GM18873 (cell line): ENCODE data around the gene JADE2.
"Not testable (repeated sequence)": the region's sequence is repeated elsewhere in the genome, so short reads cannot be mapped to it uniquely, and the experiment has no call there.

Experiments used
- ATAC-seq: cut with Tn5 transposase; IDR thresholded peaks from one replicate; pipeline ENCODE4 v1.9.1; 2021; ENCODE audit warnings: mild to moderate bottlenecking, moderate library complexity, moderate number of reproducible peaks; ENCODE audit not compliant: unreplicated experiment, low FRiP score

Gene JADE2

GRCh38 chr5:134547999-134548658 is 22.7 kb downstream of the JADE2 start:
- ATAC-seq = no peak

- no peak for ATAC-seq
These were observed 24.2 kb downstream of the JADE2 start for GRCh38 chr5:134549714-134550113.

GRCh38 chr5:134550271-134551214 is 25.1 kb downstream of the JADE2 start:
- ATAC-seq = no peak

GRCh38 chr5:134551901-134552300 is 26.4 kb downstream of the JADE2 start:
- no peak for ATAC-seq

GRCh38 chr5:134552301-134552700 is 26.8 kb downstream of the JADE2 start:
- ATAC-seq = no peak

- not testable (repeated sequence) for ATAC-seq
These were observed 27.2 kb downstream of the JADE2 start for GRCh38 chr5:134552716-134553115.

- ATAC-seq = no peak
These were observed 28.4 kb downstream of the JADE2 start for GRCh38 chr5:134553821-134554267.

GRCh38 chr5:134554319-134555222 is 29.1 kb downstream of the JADE2 start:
- ATAC-seq = no peak

- no peak for ATAC-seq
These were observed 29.9 kb downstream of the JADE2 start for GRCh38 chr5:134555223-134555889.

GRCh38 chr5:134555890-134556311 is 30.4 kb downstream of the JADE2 start:
- no peak for ATAC-seq

- ATAC-seq = not testable (repeated sequence)
These were observed 31.1 kb downstream of the JADE2 start for GRCh38 chr5:134556588-134556987.

- no peak for ATAC-seq
These were observed 31.5 kb downstream of the JADE2 start for GRCh38 chr5:134556994-134557393.

- ATAC-seq = no peak
These were observed 34.2 kb downstream of the JADE2 start for GRCh38 chr5:134559672-134560071.

- no peak for ATAC-seq
These were observed 35.2 kb downstream of the JADE2 start for GRCh38 chr5:134560698-134561097.

GRCh38 chr5:134561871-134562296 is 36.4 kb downstream of the JADE2 start:
- ATAC-seq = no peak

GRCh38 chr5:134563221-134563620 is 37.8 kb downstream of the JADE2 start:
- ATAC-seq = no peak

GRCh38 chr5:134563962-134564361 is 38.5 kb downstream of the JADE2 start:
- no peak for ATAC-seq

GRCh38 chr5:134564396-134564795 is 38.9 kb downstream of the JADE2 start:
- ATAC-seq = no peak

GRCh38 chr5:134565791-134566740 is 40.6 kb downstream of the JADE2 start:
- no peak for ATAC-seq
